Suprapubic skin (tissue), 4 donors: ENCODE results near the gene TRIM47. TPM values are rescaled to one million over a fixed set of nuclear protein-coding genes. Genes with fewer than 3 reads are reported as not detected.
A peak's percentile ranks its signal among the peaks of the same experiment; 100 is the strongest.

Experiments used
- DNase-seq, 2 donors: peaks; one replicate each; pipeline ENCODE4 v3.0.0-alpha.2; 2019; ENCODE audit warnings: low spot score in 2 of 2
- H3K27ac ChIP-seq: fragments of 200-600 bp; sonication (generic); one replicate; pipeline ENCODE4 v1.5.1; 2019
- H3K27me3 ChIP-seq: fragments of 200-600 bp; sonication (generic); one replicate; pipeline ENCODE4 v1.5.1; 2019
- H3K36me3 ChIP-seq: fragments of 200-600 bp; sonication (generic); one replicate; pipeline ENCODE4 v1.5.1; 2019
- H3K4me1 ChIP-seq: fragments of 200-600 bp; sonication (generic); one replicate; pipeline ENCODE4 v1.5.1; 2019
- H3K4me3 ChIP-seq: fragments of 200-600 bp; sonication (generic); one replicate; pipeline ENCODE4 v1.5.1; 2019; ENCODE audit warnings: mild to moderate bottlenecking
- H3K9me3 ChIP-seq: fragments of 200-600 bp; sonication (generic); one replicate; pipeline ENCODE4 v1.5.1; 2019
- CTCF ChIP-seq, 2 donors: fragments of 200-600 bp in 1 of 2; fragments of 450-650 bp in 1 of 2; sonication (generic) in 1 of 2; IDR thresholded peaks; one replicate each; pipeline ENCODE4 v1.5.1; 2016 to 2019; ENCODE audit warnings: antibody characterized with exemption in 2 of 2, mild to moderate bottlenecking in 1 of 2, moderate library complexity in 1 of 2
- EP300 ChIP-seq: sonication (generic); formaldehyde crosslinking; IDR thresholded peaks from one replicate; pipeline ENCODE4 v1.6.1; 2017; ENCODE audit warnings: antibody characterized with exemption
- POLR2A ChIP-seq, 2 donors: fragments of 450-650 bp; IDR thresholded peaks; one replicate each; pipeline ENCODE4 v1.6.1; 2017; ENCODE audit warnings: antibody characterized with exemption in 2 of 2, mild to moderate bottlenecking in 2 of 2, moderate library complexity in 2 of 2
- POLR2AphosphoS5 ChIP-seq, 3 donors: sonication (generic); formaldehyde crosslinking; IDR thresholded peaks; one replicate each; pipeline ENCODE4 v1.6.1; 2017; ENCODE audit warnings: antibody characterized with exemption in 3 of 3
- WGBS: methylation state at CpG from one replicate; pipeline ENCODE4 v1.1.5; 2018; 5-methylcytosine and 5-hydroxymethylcytosine counted together
- total RNA-seq, 4 donors: library from RNA; depleted of rRNA; stranded (reverse); fragments of >200 nt; gene quantifications; one replicate each; pipeline ENCODE4 v1.1.0, GENCODE V29; 2016

Gene TRIM47
- total RNA-seq, 4 donors from 2014 or later: 22.8 to 43.1 (median 27.7) TPM

- no peaks in the 10 kb centered on the region for H3K27me3 ChIP-seq
- 0% methylated on average over 21 of the region's 56 CpGs for WGBS
- DNase-seq: no peak
- H3K4me1 ChIP-seq: peaks cover 78% of the 10 kb centered on the region
- peak overlapping the region; percentile 98 for H3K27ac ChIP-seq
- peaks cover 19% of the 10 kb centered on the region for H3K36me3 ChIP-seq
- TF ChIP-seq POLR2A (IDR thresholded peaks at IDR 0.05) (no peak), EP300 (no peak), CTCF (IDR thresholded peaks at IDR 0.05) (peak; percentile 27 to 70), POLR2AphosphoS5 (IDR thresholded peaks at IDR 0.05) (peak in 2 of 3 donors; percentile 13 to 20)
- no peaks in the 10 kb centered on the region for H3K9me3 ChIP-seq
- H3K4me3 ChIP-seq: peak overlapping the region; percentile 82
These were observed 618 bp downstream of the TRIM47 start for GRCh38 chr17:75877752-75878173.

- peak overlapping the region; percentile 82 for H3K4me3 ChIP-seq
- peaks cover 78% of the 10 kb centered on the region for H3K4me1 ChIP-seq
- WGBS: 2% methylated on average over 13 of the region's 41 CpGs
- no peaks in the 10 kb centered on the region for H3K27me3 ChIP-seq
- peak overlapping the region; percentile 98 for H3K27ac ChIP-seq
- peaks cover 19% of the 10 kb centered on the region for H3K36me3 ChIP-seq
- peak; percentile 95 to 96 for DNase-seq
- TF ChIP-seq POLR2A (IDR thresholded peaks at IDR 0.05): peak in 1 of 2 donors; percentile 56
- TF ChIP-seq POLR2AphosphoS5 (IDR thresholded peaks at IDR 0.05): peak in 2 of 3 donors; percentile 66 to 84
- no peak for TF ChIP-seq EP300
- TF ChIP-seq CTCF (IDR thresholded peaks at IDR 0.05): no peak
- no peaks in the 10 kb centered on the region for H3K9me3 ChIP-seq
These were observed 1.2 kb downstream of the TRIM47 start for GRCh38 chr17:75876938-75877751.

GRCh38 chr17:75876190-75876937, 2.0 kb downstream of the TRIM47 start:
- H3K4me1 ChIP-seq: peaks cover 78% of the 10 kb centered on the region
- H3K36me3 ChIP-seq: peaks cover 19% of the 10 kb centered on the region
- H3K9me3 ChIP-seq: no peaks in the 10 kb centered on the region
- 8% methylated on average over 10 of the region's 26 CpGs for WGBS
- TF ChIP-seq CTCF (IDR thresholded peaks at IDR 0.05) (peak in 1 of 2 donors; percentile 4), EP300 (no peak), POLR2A (IDR thresholded peaks at IDR 0.05) (no peak)
- H3K27me3 ChIP-seq: no peaks in the 10 kb centered on the region
- DNase-seq: no peak
- peak overlapping the region; percentile 98 for H3K27ac ChIP-seq
- peak overlapping the region; percentile 82 for H3K4me3 ChIP-seq

GRCh38 chr17:75875940-75876189, 2.5 kb downstream of the TRIM47 start:
- peaks cover 78% of the 10 kb centered on the region for H3K4me1 ChIP-seq
- DNase-seq: no peak

GRCh38 chr17:75875182-75875939, 3.0 kb downstream of the TRIM47 start:
- H3K9me3 ChIP-seq: no peaks in the 10 kb centered on the region
- no peak for DNase-seq
- H3K4me3 ChIP-seq: peak overlapping the region; percentile 82
- H3K36me3 ChIP-seq: peaks cover 19% of the 10 kb centered on the region
- no peak for TF ChIP-seq POLR2AphosphoS5 (IDR thresholded peaks at IDR 0.05)
- TF ChIP-seq EP300: no peak
- no peak for TF ChIP-seq CTCF (IDR thresholded peaks at IDR 0.05)
- TF ChIP-seq POLR2A (IDR thresholded peaks at IDR 0.05): no peak
- H3K27me3 ChIP-seq: no peaks in the 10 kb centered on the region
- H3K27ac ChIP-seq: peak overlapping the region; percentile 98
- H3K4me1 ChIP-seq: peaks cover 83% of the 10 kb centered on the region
- WGBS: 11% methylated on average over 8 of the region's 18 CpGs

More at GRCh38 chr17:75875940-75876189, 2.5 kb downstream of the TRIM47 start:
- Histone ChIP-seq H3K27me3 (no peaks in the 10 kb centered on the region), H3K36me3 (peaks cover 19% of the 10 kb centered on the region), H3K4me3 (peak overlapping the region; percentile 82), H3K9me3 (no peaks in the 10 kb centered on the region), H3K27ac (peak overlapping the region; percentile 98)
- TF ChIP-seq POLR2AphosphoS5 (IDR thresholded peaks at IDR 0.05) (peak in 2 of 3 donors; percentile 33 to 62), EP300 (no peak)
- 12% methylated on average over 3 of the region's 5 CpGs for WGBS
